WERI-Rb-1 (cell line): ENCODE data around the gene OXSR1.

Source experiments
- DNase-seq: peaks from one replicate; pipeline ENCODE4 v3.0.0-alpha.2; 2020
- H3K27ac ChIP-seq: fragments of 250-450 bp; sonication (Bioruptor Pico); 2 replicates; pipeline ENCODE4 v1.5.1; 2020; ENCODE audit warnings: mild to moderate bottlenecking, moderate library complexity
- H3K27me3 ChIP-seq: fragments of 250-450 bp; sonication (Bioruptor Pico); 2 replicates; pipeline ENCODE4 v1.5.1; 2021; ENCODE audit warnings: mild to moderate bottlenecking, low read depth, moderate library complexity; ENCODE audit not compliant: insufficient read depth, severe bottlenecking
- H3K36me3 ChIP-seq: fragments of 250-450 bp; sonication (Bioruptor Pico); 2 replicates; pipeline ENCODE4 v1.5.1; 2020; ENCODE audit warnings: mild to moderate bottlenecking, moderate library complexity
- H3K4me3 ChIP-seq: 2 replicates; pipeline ENCODE4 v1.5.1; 2011; ENCODE audit warnings: low read depth, mild to moderate bottlenecking, control low read depth, low read length
- H3K9me3 ChIP-seq: fragments of 250-450 bp; sonication (Bioruptor Pico); 2 replicates; pipeline ENCODE4 v1.5.1; 2021; ENCODE audit warnings: mild to moderate bottlenecking, moderate library complexity; ENCODE audit not compliant: severe bottlenecking
- TF ChIP-seq, protein P1 (sequence below): IDR thresholded peaks from 2 replicates; pipeline ENCODE4 v1.5.1; 2011; ENCODE audit warnings: low read depth, mild to moderate bottlenecking, control low read depth, inconsistent platforms, low read length

Gene OXSR1

DNA sequence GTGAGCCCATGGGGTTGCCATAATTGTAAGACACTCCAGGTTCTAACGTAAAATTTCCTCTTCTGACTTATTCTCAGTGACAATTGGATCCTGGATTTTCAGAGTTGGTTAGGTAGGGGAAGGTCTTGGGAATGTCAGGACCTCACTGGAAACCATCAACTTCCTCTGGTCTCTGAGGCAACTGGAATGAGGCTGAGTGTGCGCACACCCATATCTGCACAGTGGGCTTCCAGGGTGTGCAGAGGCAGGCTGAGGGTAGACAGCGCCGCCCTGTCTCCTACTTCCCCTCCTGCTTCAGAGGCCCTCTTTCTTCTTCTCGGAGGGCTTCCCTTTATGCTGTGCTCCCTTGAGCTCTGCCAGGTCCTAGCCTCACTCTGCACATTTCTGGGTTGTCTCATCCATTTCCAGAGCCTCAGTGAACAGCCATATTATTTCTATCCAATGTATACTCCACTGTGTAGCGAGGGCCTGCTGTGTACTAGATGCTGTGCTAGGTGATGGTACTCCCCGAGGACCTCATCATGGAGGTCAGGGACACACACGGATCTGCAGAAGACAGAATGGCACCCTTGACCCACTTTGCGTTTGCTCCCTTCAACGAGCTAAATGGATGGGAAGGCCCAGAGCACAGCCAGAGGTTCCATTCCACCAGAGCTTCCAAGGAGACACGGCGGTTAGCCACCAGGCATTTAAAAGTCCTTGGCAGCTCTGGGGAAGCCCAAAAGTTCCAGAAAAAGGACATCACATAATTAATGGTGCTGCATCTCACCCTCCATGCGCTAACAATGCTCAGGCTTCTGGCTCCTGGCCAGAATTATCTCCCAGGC is 46.7 kb upstream of the OXSR1 start:
- no peak for DNase-seq
- H3K27ac ChIP-seq = no peak overlapping the region
- TF ChIP-seq, protein P1, sequence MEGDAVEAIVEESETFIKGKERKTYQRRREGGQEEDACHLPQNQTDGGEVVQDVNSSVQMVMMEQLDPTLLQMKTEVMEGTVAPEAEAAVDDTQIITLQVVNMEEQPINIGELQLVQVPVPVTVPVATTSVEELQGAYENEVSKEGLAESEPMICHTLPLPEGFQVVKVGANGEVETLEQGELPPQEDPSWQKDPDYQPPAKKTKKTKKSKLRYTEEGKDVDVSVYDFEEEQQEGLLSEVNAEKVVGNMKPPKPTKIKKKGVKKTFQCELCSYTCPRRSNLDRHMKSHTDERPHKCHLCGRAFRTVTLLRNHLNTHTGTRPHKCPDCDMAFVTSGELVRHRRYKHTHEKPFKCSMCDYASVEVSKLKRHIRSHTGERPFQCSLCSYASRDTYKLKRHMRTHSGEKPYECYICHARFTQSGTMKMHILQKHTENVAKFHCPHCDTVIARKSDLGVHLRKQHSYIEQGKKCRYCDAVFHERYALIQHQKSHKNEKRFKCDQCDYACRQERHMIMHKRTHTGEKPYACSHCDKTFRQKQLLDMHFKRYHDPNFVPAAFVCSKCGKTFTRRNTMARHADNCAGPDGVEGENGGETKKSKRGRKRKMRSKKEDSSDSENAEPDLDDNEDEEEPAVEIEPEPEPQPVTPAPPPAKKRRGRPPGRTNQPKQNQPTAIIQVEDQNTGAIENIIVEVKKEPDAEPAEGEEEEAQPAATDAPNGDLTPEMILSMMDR = no peak
- no peaks in the 10 kb centered on the region for H3K9me3 ChIP-seq
- H3K4me3 ChIP-seq = no peak overlapping the region
- no peaks in the 10 kb centered on the region for H3K27me3 ChIP-seq
- peaks cover 13% of the 10 kb centered on the region for H3K36me3 ChIP-seq

DNA sequence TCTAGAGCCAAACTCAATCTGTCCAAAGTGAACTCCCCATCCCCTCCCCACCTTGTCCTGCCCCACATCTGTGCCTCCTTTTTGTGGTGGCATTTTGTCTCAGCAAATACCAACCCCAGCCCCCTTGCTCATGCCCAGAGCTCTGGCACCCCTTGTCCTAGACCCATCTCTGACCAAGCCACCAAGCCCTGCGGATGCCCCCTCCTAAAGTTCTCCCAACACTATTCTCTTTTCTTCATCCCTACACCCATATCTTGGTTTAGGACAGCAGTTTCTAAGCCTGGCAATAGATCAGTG is 46.1 kb upstream of the OXSR1 start:
- Histone ChIP-seq H3K36me3 (peaks cover 16% of the 10 kb centered on the region), H3K27ac (no peak overlapping the region), H3K27me3 (no peaks in the 10 kb centered on the region), H3K4me3 (no peak overlapping the region), H3K9me3 (no peaks in the 10 kb centered on the region)
- TF ChIP-seq, protein P1 = no peak
- DNase-seq = no peak

DNA sequence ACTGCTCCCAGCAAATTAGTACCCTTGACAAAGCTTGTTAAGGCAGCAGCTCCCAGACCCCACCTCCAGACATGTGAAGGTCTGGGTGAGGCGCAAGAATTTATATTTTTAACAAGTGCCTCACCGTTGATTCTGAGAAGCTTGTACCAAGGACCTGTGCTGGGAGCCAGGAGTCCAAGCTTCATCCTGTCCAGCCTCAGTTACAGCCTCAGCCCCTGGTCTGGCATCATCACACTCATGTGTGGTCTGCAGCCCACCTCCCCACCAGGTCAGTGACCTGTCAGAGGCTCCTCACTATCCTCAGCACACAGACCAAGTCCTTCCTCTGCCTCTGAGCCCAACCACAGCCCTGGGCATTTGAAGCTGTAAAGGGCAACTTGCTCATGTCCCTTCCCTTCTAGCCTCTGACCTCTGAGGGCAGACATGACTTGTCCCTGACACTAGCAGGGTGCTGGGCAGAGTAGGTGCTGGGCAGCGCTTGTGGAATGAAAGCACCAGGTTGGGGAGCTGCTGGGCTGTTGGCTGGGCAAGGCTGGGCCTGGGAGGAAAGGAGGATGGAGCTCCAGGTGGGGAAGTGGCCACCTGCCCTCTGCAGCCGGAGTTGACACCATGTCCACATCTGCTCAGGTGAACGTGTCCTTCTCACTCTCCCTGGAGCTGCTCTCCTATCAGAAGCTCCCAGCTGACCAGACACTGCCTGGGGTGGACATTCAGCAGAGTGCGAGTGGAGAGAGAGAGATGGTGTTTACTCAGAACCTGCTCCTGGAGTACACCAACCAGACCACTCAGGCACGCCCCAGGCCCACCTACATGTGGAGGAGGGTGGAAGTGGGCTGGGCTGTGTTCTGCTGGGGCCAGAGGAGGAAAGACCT is 45.3 kb upstream of the OXSR1 start:
- TF ChIP-seq, protein P1 = no peak
- Histone ChIP-seq H3K9me3 (no peaks in the 10 kb centered on the region), H3K27me3 (no peaks in the 10 kb centered on the region), H3K4me3 (no peak overlapping the region), H3K36me3 (peaks cover 20% of the 10 kb centered on the region), H3K27ac (no peak overlapping the region)
- no peak for DNase-seq

DNA sequence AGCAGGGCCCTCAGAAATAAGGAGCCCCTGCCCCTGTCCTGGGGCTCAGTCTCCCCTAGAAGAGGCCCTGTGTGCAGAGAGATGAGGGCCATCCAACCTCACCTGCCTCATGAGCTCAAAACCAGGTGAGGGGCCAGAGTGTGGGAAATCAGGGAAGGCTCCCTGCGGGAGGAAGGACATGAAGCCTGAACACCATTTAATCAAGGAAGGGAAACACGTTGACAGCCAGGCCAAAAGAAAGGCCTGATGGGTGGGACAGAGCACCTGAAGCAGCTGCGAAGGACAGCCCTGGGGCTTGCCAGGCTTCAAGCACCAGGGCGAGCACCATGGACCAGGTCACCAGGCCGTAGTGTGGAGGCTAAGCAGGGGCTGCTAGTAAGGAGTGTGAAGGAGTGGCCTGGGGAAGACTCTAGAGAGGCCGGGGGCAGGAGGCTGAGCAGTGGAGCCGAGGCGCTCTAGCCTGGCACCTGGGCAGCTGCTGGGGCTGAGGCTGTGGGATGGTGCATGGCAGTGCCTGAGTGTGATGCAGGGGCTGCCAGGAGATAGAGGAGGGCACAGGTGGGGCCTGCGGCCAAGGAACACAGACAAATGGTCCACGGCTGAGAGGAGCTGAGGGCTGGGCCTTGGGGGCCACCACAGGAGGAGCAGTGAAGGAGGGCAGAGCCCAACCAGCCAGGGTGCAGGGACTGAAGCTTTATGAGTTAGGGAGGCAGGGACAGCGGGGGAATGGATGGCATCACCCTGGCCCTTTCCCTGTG is 44.5 kb upstream of the OXSR1 start:
- TF ChIP-seq, protein P1 = no peak
- Histone ChIP-seq H3K36me3 (peaks cover 28% of the 10 kb centered on the region), H3K27ac (no peak overlapping the region), H3K27me3 (no peaks in the 10 kb centered on the region), H3K4me3 (no peak overlapping the region), H3K9me3 (no peaks in the 10 kb centered on the region)
- DNase-seq = no peak

DNA sequence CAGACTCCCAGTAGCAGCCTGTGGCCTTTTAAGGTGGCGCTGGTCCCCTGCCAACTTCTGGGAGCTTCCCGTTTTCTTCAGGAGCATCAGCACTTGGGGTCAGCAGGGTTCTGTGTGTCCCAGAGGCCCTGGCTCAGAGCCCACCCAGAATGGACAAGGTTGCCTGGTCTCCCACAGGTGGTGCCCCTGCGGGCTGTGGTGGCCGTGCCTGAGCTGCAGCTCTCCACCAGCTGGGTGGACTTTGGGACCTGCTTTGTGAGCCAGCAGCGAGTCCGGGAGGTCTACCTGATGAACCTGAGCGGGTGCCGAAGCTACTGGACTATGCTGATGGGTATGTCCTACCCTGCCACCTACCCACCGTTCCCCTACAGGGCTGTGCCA is 43.9 kb upstream of the OXSR1 start:
- TF ChIP-seq, protein P1 = no peak
- H3K27me3 ChIP-seq = no peaks in the 10 kb centered on the region
- peaks cover 34% of the 10 kb centered on the region for H3K36me3 ChIP-seq

More for the DNA sequence above, 43.9 kb upstream of the OXSR1 start:
- Histone ChIP-seq H3K4me3 (no peak overlapping the region), H3K27ac (no peak overlapping the region), H3K9me3 (no peaks in the 10 kb centered on the region)
- no peak for DNase-seq
